ENCODE results near the gene OCIAD1. TPM values are rescaled to one million over a fixed set of nuclear protein-coding genes. Genes with fewer than 3 reads are reported as not detected.

Gene OCIAD1
- total and polyA plus RNA-seq, 2 of the 13 experiments (the other 11 are each of a cell fraction or from before 2014, with no cell fraction given): 67.3 to 74.9 TPM

- TF ChIP-seq TERF1 (CRISPR knock-in tag; IDR thresholded peaks at IDR 0.05) (no peak), SP140L (CRISPR knock-in tag; IDR thresholded peaks at IDR 0.05; ENCODE audit: borderline replicate concordance) (no peak), CEBPZ (IDR thresholded peaks at IDR 0.05; ENCODE audit: low read length) (no peak), KLF16 (CRISPR knock-in tag; IDR thresholded peaks at IDR 0.05) (no peak; a peak in 1 of 4 replicates), ISX (CRISPR knock-in tag; conservative IDR thresholded peaks at IDR 0.05) (no peak), TSC22D2 (CRISPR knock-in tag; IDR thresholded peaks at IDR 0.05; ENCODE audit: borderline replicate concordance) (no peak), NR0B2 (CRISPR knock-in tag; IDR thresholded peaks at IDR 0.05) (no peak), ZNF30 (CRISPR knock-in tag; IDR thresholded peaks at IDR 0.05) (no peak), SATB2 (CRISPR knock-in tag; IDR thresholded peaks at IDR 0.05) (no peak), YY1 (IDR thresholded peaks at IDR 0.05; ENCODE audit: insufficient read depth, insufficient replicate concordance, low read depth, low read length) (peak; percentile 85), LBX2 (CRISPR knock-in tag; IDR thresholded peaks at IDR 0.05; ENCODE audit: borderline replicate concordance) (no peak), BCL3 (CRISPR knock-in tag; IDR thresholded peaks at IDR 0.05) (no peak), CSRNP1 (CRISPR knock-in tag; IDR thresholded peaks at IDR 0.05) (no peak), BHLHE40 (IDR thresholded peaks at IDR 0.05; ENCODE audit: low read length) (no peak), ZNF776 (CRISPR knock-in tag; IDR thresholded peaks at IDR 0.05) (no peak), WIZ (CRISPR knock-in tag; IDR thresholded peaks at IDR 0.05) (no peak), ZFP36 (IDR thresholded peaks at IDR 0.05; ENCODE audit: borderline replicate concordance, low read depth, low read length, partially characterized antibody) (no peak), CBFB (CRISPR knock-in tag; IDR thresholded peaks at IDR 0.05) (no peak), ZNF431 (CRISPR knock-in tag; IDR thresholded peaks at IDR 0.05; ENCODE audit: borderline replicate concordance, low read depth) (0 out of 2 replicates have a peak, but pooled peaks have one; percentile 56), ZNF12 (CRISPR knock-in tag; IDR thresholded peaks at IDR 0.05) (no peak), SMARCC2 (IDR thresholded peaks at IDR 0.05) (no peak)
Measured at GRCh38 chr4:48830706-48831531, at the start of gene OCIAD1 (continued).
